Glutamatergic neuron (in vitro differentiated cells): ENCODE data around the gene FAM171A1. TPM values are rescaled to one million over a fixed set of nuclear protein-coding genes. Genes with fewer than 3 reads are reported as not detected.

Source experiments
- DNase-seq: peaks from one replicate; pipeline ENCODE4 v3.0.0; 2022
- H3K27ac Mint-ChIP-seq: one replicate; pipeline ENCODE4 v1.8.0; 2020; ENCODE audit warnings: mild to moderate bottlenecking, mixed read lengths, inconsistent platforms; ENCODE audit not compliant: unreplicated experiment
- H3K27me3 Mint-ChIP-seq: one replicate; pipeline ENCODE4 v1.8.0; 2020; ENCODE audit warnings: mild to moderate bottlenecking, moderate library complexity, mixed read lengths, inconsistent platforms; ENCODE audit not compliant: unreplicated experiment
- H3K36me3 Mint-ChIP-seq: one replicate; pipeline ENCODE4 v1.8.0; 2020; ENCODE audit warnings: mild to moderate bottlenecking, mixed read lengths, inconsistent platforms; ENCODE audit not compliant: unreplicated experiment
- H3K4me1 Mint-ChIP-seq: one replicate; pipeline ENCODE4 v1.8.0; 2020; ENCODE audit warnings: mild to moderate bottlenecking, low read depth, mixed read lengths, inconsistent platforms; ENCODE audit not compliant: unreplicated experiment
- H3K4me3 Mint-ChIP-seq: one replicate; pipeline ENCODE4 v1.8.0; 2020; ENCODE audit warnings: mild to moderate bottlenecking, mixed read lengths, inconsistent platforms; ENCODE audit not compliant: unreplicated experiment
- H3K9me3 Mint-ChIP-seq: one replicate; pipeline ENCODE4 v1.8.0; 2020; ENCODE audit warnings: mild to moderate bottlenecking, moderate library complexity, mixed read lengths, inconsistent platforms; ENCODE audit not compliant: unreplicated experiment
- CTCF ChIP-seq: fragments of 200-600 bp; sonication (generic); IDR thresholded peaks from one replicate; pipeline ENCODE4 v1.5.0; 2021; ENCODE audit not compliant: partially characterized antibody, unreplicated experiment
- total RNA-seq: library from RNA; stranded (reverse); fragmentation: NEBNext Ultra II Directional; extraction: Animal tissue kit (Norgen Biotek cat#: 25700); gene quantifications from one replicate; pipeline ENCODE4 v1.2.1, GENCODE V29; 2021; ENCODE audit not compliant: unreplicated experiment

The FAM171A1 gene
- total RNA-seq, 1 donor from 2014 or later, result 186 TPM

GRCh38 chr10:15316871-15317464 lies 54.1 kb downstream of the FAM171A1 start:
- no peak for DNase-seq
- H3K27ac Mint-ChIP-seq, result peak overlapping the region; percentile 81
- TF ChIP-seq CTCF, result no peak
- peaks cover 45% of the 10 kb centered on the region for H3K4me1 Mint-ChIP-seq
- H3K27me3 Mint-ChIP-seq, result peaks cover 5% of the 10 kb centered on the region
- peaks cover 10% of the 10 kb centered on the region for H3K9me3 Mint-ChIP-seq
- peaks cover 6% of the 10 kb centered on the region for H3K36me3 Mint-ChIP-seq
- H3K4me3 Mint-ChIP-seq, result peak overlapping the region; percentile 51

- no peak for DNase-seq
- Mint-ChIP-seq H3K27ac (peak overlapping the region; percentile 7), H3K27me3 (peaks cover 5% of the 10 kb centered on the region), H3K36me3 (peaks cover 6% of the 10 kb centered on the region), H3K4me1 (peaks cover 46% of the 10 kb centered on the region), H3K4me3 (no peak overlapping the region), H3K9me3 (peaks cover 12% of the 10 kb centered on the region)
- no peak for TF ChIP-seq CTCF
Measured at GRCh38 chr10:15316145-15316544, 54.9 kb downstream of the FAM171A1 start.

GRCh38 chr10:15315286-15315685 lies 55.8 kb downstream of the FAM171A1 start:
- DNase-seq, result no peak
- peaks cover 12% of the 10 kb centered on the region for H3K9me3 Mint-ChIP-seq
- peaks cover 5% of the 10 kb centered on the region for H3K27me3 Mint-ChIP-seq
- peaks cover 46% of the 10 kb centered on the region for H3K4me1 Mint-ChIP-seq
- H3K27ac Mint-ChIP-seq, result peak overlapping the region; percentile 7
- no peak for TF ChIP-seq CTCF
- peaks cover 6% of the 10 kb centered on the region for H3K36me3 Mint-ChIP-seq
- no peak overlapping the region for H3K4me3 Mint-ChIP-seq

- no peak for DNase-seq
- peak overlapping the region; percentile 72 for H3K27ac Mint-ChIP-seq
- H3K9me3 Mint-ChIP-seq, result peaks cover 12% of the 10 kb centered on the region
- peaks cover 5% of the 10 kb centered on the region for H3K27me3 Mint-ChIP-seq
- TF ChIP-seq CTCF, result no peak
- peaks cover 46% of the 10 kb centered on the region for H3K4me1 Mint-ChIP-seq
- H3K4me3 Mint-ChIP-seq, result no peak overlapping the region
- peaks cover 6% of the 10 kb centered on the region for H3K36me3 Mint-ChIP-seq
Measured at GRCh38 chr10:15314482-15315045, 56.5 kb downstream of the FAM171A1 start.

GRCh38 chr10:15313843-15314242 lies 57.2 kb downstream of the FAM171A1 start:
- no peak for DNase-seq
- Mint-ChIP-seq H3K27me3 (peaks cover 5% of the 10 kb centered on the region), H3K4me3 (no peak overlapping the region), H3K36me3 (peaks cover 6% of the 10 kb centered on the region), H3K27ac (peak overlapping the region; percentile 72), H3K4me1 (peaks cover 46% of the 10 kb centered on the region), H3K9me3 (peaks cover 12% of the 10 kb centered on the region)
- TF ChIP-seq CTCF, result no peak
